GM23248 (cell line): ENCODE measurements around the gene ARHGAP24. TPM values are rescaled to one million over a fixed set of nuclear protein-coding genes. Genes with fewer than 3 reads are reported as not detected.

Experiments
- DNase-seq: peaks from one replicate; pipeline ENCODE4 v3.0.0-alpha.2; 2015
- H2AFZ ChIP-seq: fragments of 200-600 bp; sonication (generic); 2 replicates; pipeline ENCODE4 v1.6.1; 2016; ENCODE audit warnings: antibody characterized with exemption
- H3F3A ChIP-seq: fragments of 200-600 bp; sonication (generic); 2 replicates; pipeline ENCODE4 v1.6.1; 2016; ENCODE audit warnings: mild to moderate bottlenecking, antibody characterized with exemption, mixed run types; ENCODE audit not compliant: insufficient read depth
- H3K27ac ChIP-seq: fragments of 200-600 bp; sonication (generic); 2 replicates; pipeline ENCODE4 v1.5.1; 2016; ENCODE audit warnings: mild to moderate bottlenecking
- H3K27me3 ChIP-seq: fragments of 200-600 bp; sonication (generic); replicated peaks from 2 replicates; pipeline ENCODE4 v1.6.1; 2016; ENCODE audit warnings: mild to moderate bottlenecking; ENCODE audit not compliant: insufficient read depth
- H3K36me3 ChIP-seq: fragments of 200-600 bp; sonication (generic); 2 replicates; pipeline ENCODE4 v1.6.1; 2016; ENCODE audit warnings: low read depth, mild to moderate bottlenecking
- H3K4me1 ChIP-seq: fragments of 200-600 bp; sonication (generic); 2 replicates; pipeline ENCODE4 v1.6.1; 2016; ENCODE audit warnings: mild to moderate bottlenecking; ENCODE audit not compliant: insufficient read depth
- H3K4me2 ChIP-seq: fragments of 200-600 bp; sonication (generic); one replicate; pipeline ENCODE4 v1.6.1; 2016; ENCODE audit warnings: mild to moderate bottlenecking; ENCODE audit not compliant: unreplicated experiment
- H3K4me3 ChIP-seq: fragments of 200-600 bp; sonication (generic); 2 replicates; pipeline ENCODE4 v1.5.1; 2016; ENCODE audit warnings: mild to moderate bottlenecking
- H3K79me2 ChIP-seq: fragments of 200-600 bp; sonication (generic); 2 replicates; pipeline ENCODE4 v1.6.1; 2016; ENCODE audit warnings: mild to moderate bottlenecking; ENCODE audit not compliant: insufficient read depth
- H3K9ac ChIP-seq: fragments of 200-600 bp; sonication (generic); 2 replicates; pipeline ENCODE4 v1.6.1; 2016; ENCODE audit warnings: mild to moderate bottlenecking
- H3K9me2 ChIP-seq: fragments of 200-600 bp; sonication (generic); 2 replicates; pipeline ENCODE4 v1.6.1; 2016; ENCODE audit warnings: mixed run types, mild to moderate bottlenecking, moderate library complexity; ENCODE audit not compliant: insufficient read depth
- H3K9me3 ChIP-seq: fragments of 200-600 bp; sonication (generic); one replicate; pipeline ENCODE4 v1.6.1; 2017; ENCODE audit warnings: low read depth
- H4K20me1 ChIP-seq: fragments of 200-600 bp; sonication (generic); 2 replicates; pipeline ENCODE4 v1.6.0; 2016; ENCODE audit not compliant: insufficient read depth
- EZH2 ChIP-seq: fragments of 200-600 bp; sonication (generic); IDR thresholded peaks from 2 replicates; pipeline ENCODE4 v1.6.1; 2018; ENCODE audit warnings: antibody characterized with exemption, mild to moderate bottlenecking; ENCODE audit not compliant: insufficient read depth, poor library complexity, severe bottlenecking
- EZH2phosphoT487 ChIP-seq: fragments of 200-600 bp; sonication (generic); IDR thresholded peaks from 2 replicates; pipeline ENCODE4 v1.6.1; 2018; ENCODE audit warnings: antibody characterized with exemption, moderate library complexity, mild to moderate bottlenecking, low read depth; ENCODE audit not compliant: insufficient read depth
- WGBS, 2 experiments: methylation state at CpG; one replicate each; pipeline ENCODE4 v1.1.6; 2015 to 2017; ENCODE audit warnings: low lambda C conversion rate in 2 of 2, low coverage in 1 of 2; ENCODE audit errors: missing lambda C conversion rate in 2 of 2; 5-methylcytosine and 5-hydroxymethylcytosine counted together
- in situ Hi-C: fragments of 300-500 bp; cut with MboI; formaldehyde crosslinking; loops from 2 replicates; pipeline ENCODE4 v1.15.0; 2020
- polyA plus RNA-seq: library from polyadenylated mRNA; unstranded; fragments of >200 nt; fragmentation: Nextera tagmentation; extraction: Ambion mirVana; gene quantifications from 2 replicates; pipeline ENCODE4 v1.2.1, GENCODE V29; 2016
- total RNA-seq: library from RNA; depleted of rRNA; stranded (reverse); fragments of >200 nt; shearing (Covaris generic); gene quantifications from 2 replicates; pipeline ENCODE4 v1.2.3, GENCODE V29; 2014

Gene ARHGAP24
- total and polyA plus RNA-seq, 2 experiments from 2014 or later, result 24.1 to 31.6 TPM

DNA sequence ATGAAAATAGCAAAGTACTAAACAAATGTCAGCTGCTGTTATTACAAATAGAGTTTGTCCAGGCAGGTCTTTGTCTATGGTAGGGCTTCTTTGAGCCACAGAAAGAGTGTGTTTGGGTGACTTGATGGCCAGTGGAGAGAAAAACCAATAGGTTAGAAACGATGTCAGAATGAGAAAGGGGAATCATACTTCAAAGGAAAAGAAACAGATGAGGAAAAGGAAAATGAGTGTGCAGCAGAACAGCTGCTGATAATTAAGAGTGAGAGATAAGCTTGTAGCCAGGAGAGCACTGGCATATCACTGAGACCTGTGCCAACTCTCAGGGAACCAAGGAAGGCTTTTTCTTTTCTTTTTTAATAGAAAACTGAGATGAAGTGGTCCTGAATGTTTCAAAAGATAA lies 257.2 kb downstream of the ARHGAP24 start:
- H3K9me2 ChIP-seq, result peaks cover 7% of the 10 kb centered on the region; the same call in 1 of the 2 replicates
- peaks cover 18% of the 10 kb centered on the region for H3K4me1 ChIP-seq
- 44 to 60% methylated on average over 1 of the region's 1 CpG for WGBS, 2 experiments
- H3K9ac ChIP-seq, result no peak overlapping the region
- H3K79me2 ChIP-seq, result no peaks in the 10 kb centered on the region
- no peaks in the 10 kb centered on the region for H3K9me3 ChIP-seq
- no peaks in the 10 kb centered on the region; the same call in 1 of the 2 replicates for H3F3A ChIP-seq
- no peaks in the 10 kb centered on the region for H3K36me3 ChIP-seq
- TF ChIP-seq EZH2phosphoT487, result no peak
- no peak for TF ChIP-seq EZH2
- no peak for DNase-seq
- H2AFZ ChIP-seq, result no peak overlapping the region
- H4K20me1 ChIP-seq, result no peaks in the 10 kb centered on the region
- no peak overlapping the region for H3K27ac ChIP-seq
- H3K27me3 ChIP-seq, result no peaks in the 10 kb centered on the region
- in situ Hi-C loops, result loop anchor here (25.0 kb wide), 1 partner anchor 245 kb away; the partner anchor contains the start of gene ARHGAP24
- H3K4me2 ChIP-seq, result no peak overlapping the region
- no peak overlapping the region for H3K4me3 ChIP-seq

DNA sequence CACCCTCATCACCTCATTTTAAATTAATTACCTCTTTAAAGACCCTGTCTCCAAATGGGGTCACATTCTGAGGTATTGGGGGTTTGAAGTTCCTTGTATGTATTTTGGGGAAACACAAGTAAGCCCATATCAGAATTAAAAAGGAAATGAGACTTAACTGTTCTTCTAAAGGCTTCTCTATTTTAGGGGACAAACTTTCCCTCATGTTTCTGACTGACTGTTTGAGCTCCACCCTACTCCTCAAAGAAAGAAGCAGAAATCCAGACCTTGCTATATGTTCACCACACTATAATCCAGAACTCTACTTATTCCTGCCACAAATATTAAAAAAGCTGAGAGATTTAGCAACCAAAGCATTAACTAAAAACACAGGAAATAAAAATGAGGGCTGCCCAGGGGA lies 258.8 kb downstream of the ARHGAP24 start:
- Histone ChIP-seq H3K36me3 (no peaks in the 10 kb centered on the region), H3K9me3 (no peaks in the 10 kb centered on the region), H3K9ac (no peak overlapping the region), H3F3A (no peaks in the 10 kb centered on the region; the same call in 1 of the 2 replicates), H3K4me2 (no peak overlapping the region), H3K4me1 (peaks cover 18% of the 10 kb centered on the region), H4K20me1 (no peaks in the 10 kb centered on the region), H3K9me2 (peaks cover 7% of the 10 kb centered on the region; the same call in 1 of the 2 replicates), H3K4me3 (no peak overlapping the region), H2AFZ (no peak overlapping the region), H3K27ac (no peak overlapping the region), H3K79me2 (no peaks in the 10 kb centered on the region), H3K27me3 (no peaks in the 10 kb centered on the region)
- no peak for DNase-seq
- in situ Hi-C loops, result loop anchor here (25.0 kb wide), 1 partner anchor 246 kb away; the partner anchor contains the start of gene ARHGAP24
- TF ChIP-seq EZH2phosphoT487, result no peak
- TF ChIP-seq EZH2, result no peak

- H3F3A ChIP-seq, result peaks cover 4% of the 10 kb centered on the region; the same call in 1 of the 2 replicates
- TF ChIP-seq EZH2phosphoT487, result no peak
- no peak for TF ChIP-seq EZH2
- H3K36me3 ChIP-seq, result no peaks in the 10 kb centered on the region
- in situ Hi-C loops, result loop anchor here (25.0 kb wide), 1 partner anchor 247 kb away; the partner anchor contains the start of gene ARHGAP24
- H3K9me2 ChIP-seq, result peaks cover 7% of the 10 kb centered on the region; the same call in 1 of the 2 replicates
- no peak overlapping the region for H3K9ac ChIP-seq
- H3K4me3 ChIP-seq, result no peak overlapping the region
- DNase-seq, result peak; percentile 52
- no peaks in the 10 kb centered on the region for H3K9me3 ChIP-seq
- no peaks in the 10 kb centered on the region for H3K79me2 ChIP-seq
- peaks cover 19% of the 10 kb centered on the region; the same call in 1 of the 2 replicates for H3K4me1 ChIP-seq
- no peak overlapping the region for H3K4me2 ChIP-seq
- H4K20me1 ChIP-seq, result no peaks in the 10 kb centered on the region
- no peaks in the 10 kb centered on the region for H3K27me3 ChIP-seq
- no peak overlapping the region for H3K27ac ChIP-seq
- WGBS, 2 experiments, result 8 to 22% methylated on average over 1 of the region's 1 CpG
- H2AFZ ChIP-seq, result no peak overlapping the region
These were observed 259.5 kb downstream of the ARHGAP24 start for GRCh38 chr4:85734424-85734831.

- WGBS, 2 experiments, result 96 to 100% methylated on average over 2 of the region's 2 CpGs
- Histone ChIP-seq H3K79me2 (no peaks in the 10 kb centered on the region), H3K9ac (no peak overlapping the region), H3K4me2 (no peak overlapping the region), H3F3A (peaks cover 11% of the 10 kb centered on the region), H3K9me2 (peaks cover 7% of the 10 kb centered on the region; the same call in 1 of the 2 replicates), H3K36me3 (no peaks in the 10 kb centered on the region), H3K27me3 (no peaks in the 10 kb centered on the region), H3K4me3 (no peak overlapping the region), H3K4me1 (peaks cover 32% of the 10 kb centered on the region), H3K27ac (no peak overlapping the region), H2AFZ (no peak overlapping the region), H4K20me1 (no peaks in the 10 kb centered on the region), H3K9me3 (no peaks in the 10 kb centered on the region)
- DNase-seq, result no peak
- TF ChIP-seq EZH2phosphoT487 (no peak), EZH2 (no peak)
- in situ Hi-C loops, result loop anchor here (25.0 kb wide), 1 partner anchor 249 kb away; the partner anchor contains the start of gene ARHGAP24
These were observed 261.6 kb downstream of the ARHGAP24 start for GRCh38 chr4:85736571-85736970.
